Esophagus (tissue), 2 donors: ENCODE data around the gene TNPO1. TPM values are rescaled to one million over a fixed set of nuclear protein-coding genes. Genes with fewer than 3 reads are reported as not detected.

Experiments
- H3K27ac ChIP-seq, 2 donors: one replicate each; pipeline ENCODE4 v1.5.1; 2013; ENCODE audit warnings: low read depth in 2 of 2, mild to moderate bottlenecking in 2 of 2, inconsistent platforms in 1 of 2, low read length in 1 of 2, moderate library complexity in 1 of 2
- H3K27me3 ChIP-seq, 2 donors: one replicate each; pipeline ENCODE4 v1.6.1; 2013; ENCODE audit warnings: low read length in 2 of 2, control low read depth in 1 of 2, mild to moderate bottlenecking in 1 of 2; ENCODE audit not compliant: insufficient read depth in 2 of 2, control insufficient read depth in 1 of 2
- H3K36me3 ChIP-seq, 2 donors: one replicate each; pipeline ENCODE4 v1.6.1; 2013; ENCODE audit warnings: low read length in 1 of 2; ENCODE audit not compliant: control insufficient read depth in 2 of 2, insufficient read depth in 2 of 2
- H3K4me1 ChIP-seq, 2 donors: one replicate each; pipeline ENCODE4 v1.6.1; 2013; ENCODE audit warnings: low read length in 1 of 2; ENCODE audit not compliant: control insufficient read depth in 2 of 2, insufficient read depth in 2 of 2
- H3K4me3 ChIP-seq, 2 donors: one replicate each; pipeline ENCODE4 v1.5.1; 2013; ENCODE audit warnings: low read length in 2 of 2, mild to moderate bottlenecking in 2 of 2, low read depth in 1 of 2, moderate library complexity in 1 of 2
- H3K9me3 ChIP-seq, 2 donors: one replicate each; pipeline ENCODE4 v1.6.1; 2013; ENCODE audit warnings: mild to moderate bottlenecking in 2 of 2, low read depth in 1 of 2, low read length in 1 of 2, moderate library complexity in 1 of 2; ENCODE audit not compliant: control insufficient read depth in 2 of 2, insufficient read depth in 1 of 2
- WGBS, 2 donors: extraction: QIAGEN DNeasy Blood & Tissue Kit; methylation state at CpG; one replicate each; pipeline ENCODE4 v1.1.7; 2013; 5-methylcytosine and 5-hydroxymethylcytosine counted together
- polyA plus RNA-seq, 2 donors: library from polyadenylated mRNA; stranded (reverse); fragments of 200-250 nt; gene quantifications; one replicate each; pipeline ENCODE4 v1.2.3, GENCODE V29; 2013
- donor health status: healthy with polysubstance abuse.
- donor health status: Bipolar disorder and iron deficiency.

The TNPO1 gene
- 10 to 100 TPM in 1 of 2 donors, 1 to 10 TPM in 1; 6.2 to 14.5 TPM for polyA plus RNA-seq

GRCh38 chr5:72816284-72817075 lies at the start of gene TNPO1:
Gene TNPO1 (plus strand): TSS chr5:72816661. CDS start chr5:72816738, 77 bp downstream.
- no peaks in the 10 kb centered on the region for H3K4me1 ChIP-seq
- no peaks in the 10 kb centered on the region for H3K36me3 ChIP-seq
- peak within 1 kb of the TSS; percentile 99 for H3K27ac ChIP-seq
- peak within 1 kb of the TSS; percentile 81 to 87 for H3K4me3 ChIP-seq
- H3K27me3 ChIP-seq: no peaks in the 10 kb centered on the region
- no peaks in the 10 kb centered on the region for H3K9me3 ChIP-seq
- 0% methylated on average over 73 to 93 of the region's 93 CpGs for WGBS, 2 donors

GRCh38 chr5:72767289-72768010 lies 49.0 kb upstream of the TNPO1 start:
- Histone ChIP-seq H3K36me3 (no peaks in the 10 kb centered on the region), H3K4me1 (no peaks in the 10 kb centered on the region), H3K27ac (no peak overlapping the region), H3K27me3 (no peaks in the 10 kb centered on the region), H3K9me3 (peaks cover 0 to 2% of the 10 kb centered on the region in 2 donors), H3K4me3 (no peak overlapping the region)
- 65% methylated on average over 7 of the region's 7 CpGs for WGBS, 2 donors

- no peaks in the 10 kb centered on the region for H3K27me3 ChIP-seq
- H3K4me3 ChIP-seq: no peak overlapping the region
- H3K27ac ChIP-seq: no peak overlapping the region
- 90 to 93% methylated on average over 4 of the region's 4 CpGs for WGBS, 2 donors
- peaks cover 0 to 2% of the 10 kb centered on the region in 2 donors for H3K9me3 ChIP-seq
- no peaks in the 10 kb centered on the region for H3K36me3 ChIP-seq
- no peaks in the 10 kb centered on the region for H3K4me1 ChIP-seq
Observed at GRCh38 chr5:72770266-72770665, 46.2 kb upstream of the TNPO1 start.

DNA sequence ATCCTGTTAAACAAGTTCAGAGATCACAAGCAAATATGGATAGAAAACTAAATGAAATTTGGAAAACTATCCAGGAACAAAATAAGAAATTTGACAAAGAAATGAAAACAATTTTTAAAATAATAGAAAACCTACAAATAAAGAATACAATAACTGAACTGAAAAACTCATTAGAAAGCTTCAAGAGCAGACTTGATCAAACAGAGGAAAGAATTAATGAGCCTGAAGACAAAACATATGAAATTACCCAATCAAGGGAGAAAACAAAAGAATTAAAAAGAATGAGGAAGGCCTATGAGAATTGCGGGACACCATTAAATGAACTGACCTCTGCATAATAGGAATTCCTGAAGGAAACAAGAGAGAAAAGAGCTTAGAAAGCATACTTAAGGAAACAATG lies 39.8 kb upstream of the TNPO1 start:
- WGBS, 2 donors: 88 to 96% methylated on average over 1 of the region's 1 CpG
- H3K4me3 ChIP-seq: no peak overlapping the region
- no peaks in the 10 kb centered on the region for H3K36me3 ChIP-seq
- no peaks in the 10 kb centered on the region for H3K4me1 ChIP-seq
- no peaks in the 10 kb centered on the region for H3K27me3 ChIP-seq
- H3K9me3 ChIP-seq: peaks cover 0 to 2% of the 10 kb centered on the region in 2 donors
- no peak overlapping the region for H3K27ac ChIP-seq

DNA sequence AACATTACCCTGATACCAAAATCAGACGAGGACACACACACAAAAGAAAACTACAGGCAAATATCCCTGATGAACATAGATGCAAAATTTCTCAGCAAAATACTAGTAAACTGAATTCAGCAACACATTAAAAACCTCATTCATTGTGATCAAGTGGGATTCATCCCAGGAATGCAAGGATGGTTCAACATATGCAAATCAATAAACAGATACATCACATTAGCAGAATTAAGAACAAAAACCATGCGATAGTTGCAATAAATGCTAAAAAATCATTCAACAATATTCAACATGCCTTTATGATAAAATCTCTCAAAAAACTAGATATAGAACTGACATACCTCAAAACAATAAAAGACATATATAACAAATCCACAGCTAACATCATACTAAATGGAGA lies 36.9 kb upstream of the TNPO1 start:
- no peaks in the 10 kb centered on the region for H3K27me3 ChIP-seq
- 81 to 95% methylated on average over 2 of the region's 2 CpGs for WGBS, 2 donors
- peaks cover 0 to 2% of the 10 kb centered on the region in 2 donors for H3K9me3 ChIP-seq
- H3K4me3 ChIP-seq: no peak overlapping the region
- H3K4me1 ChIP-seq: no peaks in the 10 kb centered on the region
- H3K36me3 ChIP-seq: no peaks in the 10 kb centered on the region
- H3K27ac ChIP-seq: no peak overlapping the region

GRCh38 chr5:72783354-72783753 lies 33.1 kb upstream of the TNPO1 start:
- H3K4me3 ChIP-seq: no peak overlapping the region
- H3K4me1 ChIP-seq: no peaks in the 10 kb centered on the region
- H3K9me3 ChIP-seq: no peaks in the 10 kb centered on the region
- H3K36me3 ChIP-seq: no peaks in the 10 kb centered on the region
- 74 to 80% methylated on average over 1 of the region's 1 CpG for WGBS, 2 donors
- no peak overlapping the region for H3K27ac ChIP-seq
- no peaks in the 10 kb centered on the region for H3K27me3 ChIP-seq

- 96 to 98% methylated on average over 1 of the region's 1 CpG for WGBS, 2 donors
- Histone ChIP-seq H3K4me3 (no peak overlapping the region), H3K27me3 (no peaks in the 10 kb centered on the region), H3K9me3 (no peaks in the 10 kb centered on the region), H3K4me1 (no peaks in the 10 kb centered on the region), H3K27ac (no peak overlapping the region), H3K36me3 (no peaks in the 10 kb centered on the region)
Observed at GRCh38 chr5:72784129-72784528, 32.3 kb upstream of the TNPO1 start.

GRCh38 chr5:72785801-72786200 lies 30.7 kb upstream of the TNPO1 start:
- Histone ChIP-seq H3K9me3 (no peaks in the 10 kb centered on the region), H3K4me1 (peaks cover 0 to 3% of the 10 kb centered on the region in 2 donors), H3K4me3 (no peak overlapping the region), H3K27me3 (no peaks in the 10 kb centered on the region), H3K27ac (no peak overlapping the region), H3K36me3 (no peaks in the 10 kb centered on the region)

- Histone ChIP-seq H3K9me3 (no peaks in the 10 kb centered on the region), H3K4me1 (peaks cover 0 to 3% of the 10 kb centered on the region in 2 donors), H3K4me3 (no peak overlapping the region), H3K36me3 (no peaks in the 10 kb centered on the region), H3K27ac (no peak overlapping the region), H3K27me3 (no peaks in the 10 kb centered on the region)
- WGBS, 2 donors: 88% methylated on average over 4 of the region's 4 CpGs
Observed at GRCh38 chr5:72786676-72787075, 29.8 kb upstream of the TNPO1 start.
